Thoracic aorta (tissue), 2 donors: Measurements from ENCODE around the gene GPX3. TPM values are rescaled to one million over a fixed set of nuclear protein-coding genes. Genes with fewer than 3 reads are reported as not detected.

ENCODE experiments used
- ATAC-seq: fragments of 150-250 bp; one replicate; pipeline ENCODE4 v1.8.0; 2017; ENCODE audit warnings: low read depth; ENCODE audit not compliant: insufficient number of reproducible peaks, low FRiP score
- DNase-seq: peaks from one replicate; pipeline ENCODE4 v3.0.0-alpha.2; 2020; ENCODE audit warnings: low spot score
- H3K27ac ChIP-seq, 2 donors: fragments of 200-600 bp; sonication (generic); 1 replicate in 1 of 2; 2 replicates in 1 of 2; pipeline ENCODE4 v1.5.1; 2016; ENCODE audit warnings: mild to moderate bottlenecking in 2 of 2, moderate library complexity in 2 of 2
- H3K27me3 ChIP-seq: fragments of 200-600 bp; sonication (generic); replicated peaks from 2 replicates; pipeline ENCODE4 v1.6.0; 2016; ENCODE audit warnings: mild to moderate bottlenecking; ENCODE audit not compliant: insufficient read depth
- H3K36me3 ChIP-seq: fragments of 200-600 bp; sonication (generic); one replicate; pipeline ENCODE4 v1.5.1; 2016
- H3K4me1 ChIP-seq, 2 donors: fragments of 200-600 bp; sonication (generic); 1 replicate in 1 of 2; 2 replicates in 1 of 2; pipeline versions ENCODE4 v1.5.1 to v1.6.0; 2016; ENCODE audit warnings: low read depth in 2 of 2, mild to moderate bottlenecking in 1 of 2; ENCODE audit not compliant: control insufficient read depth in 1 of 2
- H3K4me3 ChIP-seq: fragments of 200-600 bp; sonication (generic); 2 replicates; pipeline ENCODE4 v1.5.1; 2016; ENCODE audit warnings: mild to moderate bottlenecking
- H3K9me3 ChIP-seq: fragments of 200-600 bp; sonication (generic); 2 replicates; pipeline ENCODE4 v1.5.1; 2016
- CTCF ChIP-seq: fragments of 200-600 bp; sonication (generic); IDR thresholded peaks from one replicate; pipeline ENCODE4 v1.5.1; 2019; ENCODE audit warnings: antibody characterized with exemption
- total RNA-seq, 2 donors: library from RNA; depleted of rRNA; stranded (reverse); fragments of >200 nt; gene quantifications; one replicate each; pipeline versions ENCODE4 v1.1.0 to v1.2.3, GENCODE V29; 2016

The GPX3 gene
- total RNA-seq, 2 donors from 2014 or later = 1,240 to 1,874 TPM

GRCh38 chr5:151056379-151057325 lies 36.3 kb downstream of the GPX3 start:
- H3K9me3 ChIP-seq = no peaks in the 10 kb centered on the region
- H3K27ac ChIP-seq = no peak overlapping the region
- H3K27me3 ChIP-seq = no peaks in the 10 kb centered on the region
- peaks cover 41% of the 10 kb centered on the region for H3K36me3 ChIP-seq
- DNase-seq (no peak), ATAC-seq (no peak)
- no peak for TF ChIP-seq CTCF
- H3K4me3 ChIP-seq = no peak overlapping the region
- peaks cover 15 to 35% of the 10 kb centered on the region in 2 donors for H3K4me1 ChIP-seq

GRCh38 chr5:151058301-151058700 lies 37.9 kb downstream of the GPX3 start:
- Histone ChIP-seq H3K27me3 (no peaks in the 10 kb centered on the region), H3K9me3 (no peaks in the 10 kb centered on the region), H3K27ac (no peak overlapping the region), H3K4me1 (peaks cover 28 to 42% of the 10 kb centered on the region in 2 donors), H3K36me3 (peaks cover 51% of the 10 kb centered on the region), H3K4me3 (no peak overlapping the region)
- no peak for DNase-seq
- TF ChIP-seq CTCF = no peak
- ATAC-seq = no peak

- Histone ChIP-seq H3K27ac (no peak overlapping the region), H3K36me3 (peaks cover 49% of the 10 kb centered on the region), H3K4me1 (peaks cover 35 to 49% of the 10 kb centered on the region in 2 donors), H3K27me3 (no peaks in the 10 kb centered on the region), H3K9me3 (no peaks in the 10 kb centered on the region), H3K4me3 (no peak overlapping the region)
- TF ChIP-seq CTCF = no peak
- DNase-seq (no peak), ATAC-seq (no peak)
Measured at GRCh38 chr5:151058891-151059489, 38.6 kb downstream of the GPX3 start.

DNA sequence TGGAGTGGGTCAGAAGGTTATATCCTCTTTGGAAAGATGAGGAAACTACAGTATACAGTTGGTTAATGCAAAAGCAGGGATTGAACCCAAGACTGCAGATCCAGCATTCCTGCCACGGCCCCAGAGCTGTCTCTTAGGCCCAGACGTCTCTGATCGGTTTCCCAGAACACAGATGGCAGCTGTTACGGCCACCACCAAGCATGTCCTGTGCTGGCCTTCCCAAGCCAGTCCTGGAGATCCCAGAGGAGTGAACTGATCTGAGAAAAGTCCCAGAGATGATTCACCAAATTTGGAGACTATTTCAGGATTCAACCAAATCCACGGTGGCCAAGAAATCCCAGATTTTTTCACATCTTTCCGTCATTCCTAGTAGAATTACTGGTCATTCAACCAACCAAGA lies 40.4 kb downstream of the GPX3 start:
- DNase-seq (no peak), ATAC-seq (no peak)
- peak overlapping the region in 1 of 2 donors; percentile 19 for H3K27ac ChIP-seq
- no peak overlapping the region for H3K4me3 ChIP-seq
- H3K4me1 ChIP-seq = peaks cover 42 to 61% of the 10 kb centered on the region in 2 donors
- no peaks in the 10 kb centered on the region for H3K27me3 ChIP-seq
- no peaks in the 10 kb centered on the region for H3K9me3 ChIP-seq
- TF ChIP-seq CTCF = no peak
- peaks cover 37% of the 10 kb centered on the region for H3K36me3 ChIP-seq

GRCh38 chr5:151062405-151063141 lies 42.2 kb downstream of the GPX3 start:
- no peaks in the 10 kb centered on the region for H3K9me3 ChIP-seq
- H3K27ac ChIP-seq = peak overlapping the region; percentile 62 to 63
- no peak for TF ChIP-seq CTCF
- no peak overlapping the region for H3K4me3 ChIP-seq
- peaks cover 26% of the 10 kb centered on the region for H3K36me3 ChIP-seq
- no peak for DNase-seq
- no peak for ATAC-seq
- no peaks in the 10 kb centered on the region for H3K27me3 ChIP-seq
- peaks cover 42 to 80% of the 10 kb centered on the region in 2 donors for H3K4me1 ChIP-seq
